HEK293 (cell line): ENCODE results near the gene C17orf67.
A peak's percentile ranks its signal among the peaks of the same experiment; 100 is the strongest.

ENCODE experiments used
- GLI4 ChIP-seq: fragments of 450-650 bp; formaldehyde crosslinking; IDR thresholded peaks from 2 replicates; pipeline ENCODE4 v1.5.1; 2016; ENCODE audit warnings: missing biosample characterization, missing genetic modification characterization
- KLF10 ChIP-seq: fragments of 450-650 bp; IDR thresholded peaks from 2 replicates; pipeline ENCODE4 v1.5.1; 2018; ENCODE audit warnings: missing biosample characterization, mild to moderate bottlenecking, missing genetic modification characterization
- KLF16 ChIP-seq: fragments of 450-650 bp; formaldehyde crosslinking; IDR thresholded peaks from 2 replicates; pipeline ENCODE4 v1.5.1; 2017; ENCODE audit warnings: missing biosample characterization, missing genetic modification characterization
- KLF7 ChIP-seq: fragments of 450-650 bp; formaldehyde crosslinking; IDR thresholded peaks from 2 replicates; pipeline ENCODE4 v1.5.1; 2016; ENCODE audit warnings: missing biosample characterization, missing genetic modification characterization, borderline replicate concordance
- KLF8 ChIP-seq: fragments of 450-650 bp; formaldehyde crosslinking; IDR thresholded peaks from 2 replicates; pipeline ENCODE4 v1.5.1; 2016; ENCODE audit warnings: missing biosample characterization, missing genetic modification characterization
- REPIN1 ChIP-seq: fragments of 450-650 bp; formaldehyde crosslinking; IDR thresholded peaks from 2 replicates; pipeline ENCODE4 v1.5.1; 2017; ENCODE audit warnings: missing biosample characterization, missing genetic modification characterization, low read depth
- SCRT2 ChIP-seq: fragments of 450-650 bp; formaldehyde crosslinking; IDR thresholded peaks from 2 replicates; pipeline ENCODE4 v1.5.1; 2016; ENCODE audit warnings: missing biosample characterization, missing genetic modification characterization
- SP2 ChIP-seq: fragments of 450-650 bp; formaldehyde crosslinking; IDR thresholded peaks from 2 replicates; pipeline ENCODE4 v1.5.1; 2016; ENCODE audit warnings: missing biosample characterization, missing genetic modification characterization
- ZBTB1 ChIP-seq: fragments of 450-650 bp; formaldehyde crosslinking; IDR thresholded peaks from 2 replicates; pipeline ENCODE4 v1.5.1; 2016; ENCODE audit warnings: missing biosample characterization, missing genetic modification characterization
- ZBTB48 ChIP-seq: fragments of 450-650 bp; formaldehyde crosslinking; IDR thresholded peaks from 2 replicates; pipeline ENCODE4 v1.5.1; 2016; ENCODE audit warnings: missing biosample characterization, missing genetic modification characterization
- ZBTB7A ChIP-seq: fragments of 450-650 bp; formaldehyde crosslinking; IDR thresholded peaks from 2 replicates; pipeline ENCODE4 v1.5.1; 2016; ENCODE audit warnings: low read depth, missing biosample characterization, missing genetic modification characterization
- ZBTB8A ChIP-seq: fragments of 450-650 bp; formaldehyde crosslinking; IDR thresholded peaks from 2 replicates; pipeline ENCODE4 v1.5.1; 2016; ENCODE audit warnings: missing biosample characterization, missing genetic modification characterization
- ZEB2 ChIP-seq: fragments of 450-650 bp; formaldehyde crosslinking; IDR thresholded peaks from 2 replicates; pipeline ENCODE4 v1.5.1; 2016; ENCODE audit warnings: missing biosample characterization, missing genetic modification characterization
- ZNF140 ChIP-seq: fragments of 450-650 bp; formaldehyde crosslinking; IDR thresholded peaks from 2 replicates; pipeline ENCODE4 v1.5.1; 2016; ENCODE audit warnings: missing biosample characterization, missing genetic modification characterization
- ZNF169 ChIP-seq: fragments of 450-650 bp; formaldehyde crosslinking; IDR thresholded peaks from 2 replicates; pipeline ENCODE4 v1.5.1; 2016; ENCODE audit warnings: missing biosample characterization, missing genetic modification characterization
- ZNF19 ChIP-seq: fragments of 450-650 bp; formaldehyde crosslinking; IDR thresholded peaks from 2 replicates; pipeline ENCODE4; 2016; ENCODE audit warnings: missing biosample characterization, missing genetic modification characterization, low read depth
- ZNF211 ChIP-seq: fragments of 450-650 bp; formaldehyde crosslinking; IDR thresholded peaks from 2 replicates; pipeline ENCODE4 v1.5.1; 2016; ENCODE audit warnings: low read depth, missing biosample characterization, missing genetic modification characterization
- ZNF354C ChIP-seq: fragments of 450-650 bp; formaldehyde crosslinking; IDR thresholded peaks from 2 replicates; pipeline ENCODE4 v1.5.1; 2016; ENCODE audit warnings: missing biosample characterization, missing genetic modification characterization, low read depth, borderline replicate concordance
- ZNF426 ChIP-seq: fragments of 450-650 bp; formaldehyde crosslinking; IDR thresholded peaks from 2 replicates; pipeline ENCODE4 v1.5.1; 2017; ENCODE audit warnings: missing biosample characterization, missing genetic modification characterization, mild to moderate bottlenecking, inconsistent platforms, moderate library complexity
- ZNF433 ChIP-seq: fragments of 450-650 bp; formaldehyde crosslinking; IDR thresholded peaks from 2 replicates; pipeline ENCODE4 v1.5.1; 2016; ENCODE audit warnings: missing biosample characterization, missing genetic modification characterization, low read depth
- ZNF473 ChIP-seq: fragments of 450-650 bp; formaldehyde crosslinking; IDR thresholded peaks from 2 replicates; pipeline ENCODE4 v1.5.1; 2017; ENCODE audit warnings: missing biosample characterization, missing genetic modification characterization
- ZNF488 ChIP-seq: fragments of 450-650 bp; formaldehyde crosslinking; IDR thresholded peaks from 2 replicates; pipeline ENCODE4 v1.5.1; 2016; ENCODE audit warnings: missing biosample characterization, missing genetic modification characterization
- ZNF544 ChIP-seq: fragments of 450-650 bp; formaldehyde crosslinking; IDR thresholded peaks from 2 replicates; pipeline ENCODE4 v1.5.0; 2017; ENCODE audit warnings: missing biosample characterization, missing genetic modification characterization
- ZNF596 ChIP-seq: fragments of 450-650 bp; IDR thresholded peaks from 2 replicates; pipeline ENCODE4 v1.5.0; 2018; ENCODE audit warnings: missing biosample characterization, mild to moderate bottlenecking, missing genetic modification characterization, moderate library complexity
- ZNF600 ChIP-seq: fragments of 450-650 bp; formaldehyde crosslinking; IDR thresholded peaks from 2 replicates; pipeline ENCODE4 v1.5.1; 2016; ENCODE audit warnings: missing biosample characterization, missing genetic modification characterization
- ZNF654 ChIP-seq: fragments of 450-650 bp; formaldehyde crosslinking; IDR thresholded peaks from 2 replicates; pipeline ENCODE4 v1.5.1; 2016; ENCODE audit warnings: low read depth, missing biosample characterization, missing genetic modification characterization
- ZNF660 ChIP-seq: fragments of 450-650 bp; IDR thresholded peaks from 2 replicates; pipeline ENCODE4 v1.5.1; 2018; ENCODE audit warnings: missing biosample characterization, mild to moderate bottlenecking, missing genetic modification characterization
- ZNF777 ChIP-seq: fragments of 450-650 bp; formaldehyde crosslinking; IDR thresholded peaks from 2 replicates; pipeline ENCODE4 v1.5.1; 2017; ENCODE audit warnings: missing biosample characterization, missing genetic modification characterization, borderline replicate concordance
- ZNF791 ChIP-seq: fragments of 450-650 bp; formaldehyde crosslinking; IDR thresholded peaks from 2 replicates; pipeline ENCODE4 v1.5.1; 2016; ENCODE audit warnings: missing biosample characterization, missing genetic modification characterization
- ZNF837 ChIP-seq: fragments of 450-650 bp; formaldehyde crosslinking; IDR thresholded peaks from 2 replicates; pipeline ENCODE4 v1.5.1; 2016; ENCODE audit warnings: missing biosample characterization, missing genetic modification characterization
- ZNF843 ChIP-seq: fragments of 450-650 bp; formaldehyde crosslinking; IDR thresholded peaks from 2 replicates; pipeline ENCODE4 v1.5.1; 2016; ENCODE audit warnings: missing biosample characterization, missing genetic modification characterization
- ZSCAN23 ChIP-seq: fragments of 450-650 bp; formaldehyde crosslinking; IDR thresholded peaks from 2 replicates; pipeline ENCODE4 v1.5.1; 2016; ENCODE audit warnings: missing biosample characterization, missing genetic modification characterization
- ZXDB ChIP-seq: fragments of 450-650 bp; formaldehyde crosslinking; IDR thresholded peaks from 2 replicates; pipeline ENCODE4 v1.5.1; 2016; ENCODE audit warnings: missing biosample characterization, missing genetic modification characterization
- TF ChIP-seq, protein P1 (sequence below): fragments of 450-650 bp; formaldehyde crosslinking; conservative IDR thresholded peaks from 2 replicates; pipeline ENCODE4 v1.5.1; 2016; ENCODE audit warnings: low read depth, missing biosample characterization, missing genetic modification characterization
- TF ChIP-seq, protein P2 (sequence below): fragments of 450-650 bp; formaldehyde crosslinking; IDR thresholded peaks from 2 replicates; pipeline ENCODE4 v1.5.1; 2017; ENCODE audit warnings: missing biosample characterization, missing genetic modification characterization
- TF ChIP-seq, protein P3 (sequence below): fragments of 450-650 bp; formaldehyde crosslinking; IDR thresholded peaks from 2 replicates; pipeline ENCODE4 v1.5.1; 2016; ENCODE audit warnings: missing biosample characterization, missing genetic modification characterization

Gene C17orf67

DNA sequence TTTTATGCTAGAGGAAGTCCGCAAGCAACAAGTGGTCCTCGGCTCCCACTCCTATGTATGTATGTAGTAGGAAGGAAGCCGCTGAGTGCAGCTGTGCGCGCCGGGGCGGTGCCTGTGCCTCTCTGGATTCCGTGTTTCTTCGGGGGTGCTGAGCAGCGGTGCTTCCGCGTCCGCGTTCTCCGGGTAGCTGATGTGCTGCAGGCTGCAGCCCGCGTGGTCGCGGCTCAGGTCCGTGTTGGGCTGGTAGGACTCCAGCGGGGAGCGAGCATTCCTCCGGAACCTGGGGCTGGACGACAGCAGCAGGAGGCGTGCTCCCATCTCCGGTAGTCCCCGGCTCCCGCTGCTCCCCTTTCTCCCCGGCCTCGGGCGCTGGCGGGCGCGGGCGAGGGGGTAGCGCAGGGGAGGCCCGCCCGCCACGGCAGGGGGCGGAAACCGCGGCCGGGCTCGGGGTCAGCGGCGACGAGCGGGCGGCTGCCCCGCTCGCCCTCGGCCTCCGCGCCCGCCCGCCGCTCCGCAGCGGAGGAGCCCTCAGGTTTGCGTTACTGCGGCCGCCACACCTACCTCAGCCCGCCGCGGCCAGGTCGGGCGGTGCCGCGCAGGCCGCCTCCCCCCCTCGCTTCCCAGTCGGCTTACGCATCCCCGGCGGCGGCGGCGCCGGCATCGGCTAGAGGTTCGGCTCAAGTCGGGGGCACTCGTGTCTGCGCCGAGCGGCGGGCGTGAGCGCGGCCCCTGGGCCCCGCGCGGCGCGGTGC lies 487 bp downstream of the C17orf67 start (continued):
- TF ChIP-seq, protein P1, sequence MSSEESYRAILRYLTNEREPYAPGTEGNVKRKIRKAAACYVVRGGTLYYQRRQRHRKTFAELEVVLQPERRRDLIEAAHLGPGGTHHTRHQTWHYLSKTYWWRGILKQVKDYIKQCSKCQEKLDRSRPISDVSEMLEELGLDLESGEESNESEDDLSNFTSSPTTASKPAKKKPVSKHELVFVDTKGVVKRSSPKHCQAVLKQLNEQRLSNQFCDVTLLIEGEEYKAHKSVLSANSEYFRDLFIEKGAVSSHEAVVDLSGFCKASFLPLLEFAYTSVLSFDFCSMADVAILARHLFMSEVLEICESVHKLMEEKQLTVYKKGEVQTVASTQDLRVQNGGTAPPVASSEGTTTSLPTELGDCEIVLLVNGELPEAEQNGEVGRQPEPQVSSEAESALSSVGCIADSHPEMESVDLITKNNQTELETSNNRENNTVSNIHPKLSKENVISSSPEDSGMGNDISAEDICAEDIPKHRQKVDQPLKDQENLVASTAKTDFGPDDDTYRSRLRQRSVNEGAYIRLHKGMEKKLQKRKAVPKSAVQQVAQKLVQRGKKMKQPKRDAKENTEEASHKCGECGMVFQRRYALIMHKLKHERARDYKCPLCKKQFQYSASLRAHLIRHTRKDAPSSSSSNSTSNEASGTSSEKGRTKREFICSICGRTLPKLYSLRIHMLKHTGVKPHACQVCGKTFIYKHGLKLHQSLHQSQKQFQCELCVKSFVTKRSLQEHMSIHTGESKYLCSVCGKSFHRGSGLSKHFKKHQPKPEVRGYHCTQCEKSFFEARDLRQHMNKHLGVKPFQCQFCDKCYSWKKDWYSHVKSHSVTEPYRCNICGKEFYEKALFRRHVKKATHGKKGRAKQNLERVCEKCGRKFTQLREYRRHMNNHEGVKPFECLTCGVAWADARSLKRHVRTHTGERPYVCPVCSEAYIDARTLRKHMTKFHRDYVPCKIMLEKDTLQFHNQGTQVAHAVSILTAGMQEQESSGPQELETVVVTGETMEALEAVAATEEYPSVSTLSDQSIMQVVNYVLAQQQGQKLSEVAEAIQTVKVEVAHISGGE, result peak; percentile 61
- TF ChIP-seq ZNF843 (no peak), ZNF660 (tag by site-specific recombination) (peak; percentile 8; the same call in 1 of the 2 replicates), ZSCAN23 (tag by site-specific recombination) (no peak), ZNF596 (tag by site-specific recombination) (no peak), ZNF169 (tag by site-specific recombination) (no peak), ZNF473 (tag by site-specific recombination) (no peak), SP2 (tag by site-specific recombination) (peak; percentile 62), ZNF433 (tag by site-specific recombination) (no peak), ZNF544 (tag by site-specific recombination) (no peak), ZNF654 (no peak), ZNF426 (tag by site-specific recombination) (no peak), KLF8 (tag by site-specific recombination) (no peak), SCRT2 (tag by site-specific recombination) (peak; percentile 99), ZNF488 (no peak), ZBTB48 (tag by site-specific recombination) (no peak), ZNF791 (tag by site-specific recombination) (no peak), REPIN1 (no peak), ZBTB8A (tag by site-specific recombination) (peak; percentile 77), ZNF140 (tag by site-specific recombination) (no peak), GLI4 (tag by site-specific recombination) (no peak), ZNF354C (no peak), ZNF837 (tag by site-specific recombination) (no peak), ZNF19 (tag by site-specific recombination) (no peak), ZEB2 (peak; percentile 14; the same call in 1 of the 2 replicates), ZBTB1 (tag by site-specific recombination) (no peak), KLF7 (tag by site-specific recombination) (0 out of 2 replicates have a peak, but pooled peaks have one; percentile 37), KLF10 (tag by site-specific recombination) (no peak), ZNF211 (tag by site-specific recombination) (no peak), ZXDB (tag by site-specific recombination) (peak; percentile 43), ZBTB7A (no peak), KLF16 (tag by site-specific recombination) (no peak), ZNF600 (peak; percentile 57), ZNF777 (tag by site-specific recombination) (no peak)
- TF ChIP-seq, protein P2, sequence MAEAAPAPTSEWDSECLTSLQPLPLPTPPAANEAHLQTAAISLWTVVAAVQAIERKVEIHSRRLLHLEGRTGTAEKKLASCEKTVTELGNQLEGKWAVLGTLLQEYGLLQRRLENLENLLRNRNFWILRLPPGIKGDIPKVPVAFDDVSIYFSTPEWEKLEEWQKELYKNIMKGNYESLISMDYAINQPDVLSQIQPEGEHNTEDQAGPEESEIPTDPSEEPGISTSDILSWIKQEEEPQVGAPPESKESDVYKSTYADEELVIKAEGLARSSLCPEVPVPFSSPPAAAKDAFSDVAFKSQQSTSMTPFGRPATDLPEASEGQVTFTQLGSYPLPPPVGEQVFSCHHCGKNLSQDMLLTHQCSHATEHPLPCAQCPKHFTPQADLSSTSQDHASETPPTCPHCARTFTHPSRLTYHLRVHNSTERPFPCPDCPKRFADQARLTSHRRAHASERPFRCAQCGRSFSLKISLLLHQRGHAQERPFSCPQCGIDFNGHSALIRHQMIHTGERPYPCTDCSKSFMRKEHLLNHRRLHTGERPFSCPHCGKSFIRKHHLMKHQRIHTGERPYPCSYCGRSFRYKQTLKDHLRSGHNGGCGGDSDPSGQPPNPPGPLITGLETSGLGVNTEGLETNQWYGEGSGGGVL (tag by site-specific recombination), result peak; percentile 29; the same call in 1 of the 2 replicates
- TF ChIP-seq, protein P3, sequence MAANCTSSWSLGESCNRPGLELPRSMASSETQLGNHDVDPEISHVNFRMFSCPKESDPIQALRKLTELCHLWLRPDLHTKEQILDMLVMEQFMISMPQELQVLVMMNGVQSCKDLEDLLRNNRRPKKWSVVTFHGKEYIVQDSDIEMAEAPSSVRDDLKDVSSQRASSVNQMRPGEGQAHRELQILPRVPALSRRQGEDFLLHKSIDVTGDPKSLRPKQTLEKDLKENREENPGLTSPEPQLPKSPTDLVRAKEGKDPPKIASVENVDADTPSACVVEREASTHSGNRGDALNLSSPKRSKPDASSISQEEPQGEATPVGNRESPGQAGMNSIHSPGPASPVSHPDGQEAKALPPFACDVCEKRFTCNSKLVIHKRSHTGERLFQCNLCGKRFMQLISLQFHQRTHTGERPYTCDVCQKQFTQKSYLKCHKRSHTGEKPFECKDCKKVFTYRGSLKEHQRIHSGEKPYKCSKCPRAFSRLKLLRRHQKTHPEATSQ (tag by site-specific recombination), result no peak
